ENCODE data around the gene PNLIPRP3. TPM values are rescaled to one million over a fixed set of nuclear protein-coding genes. Genes with fewer than 3 reads are reported as not detected.

The PNLIPRP3 gene
- total and polyA plus RNA-seq, 2 of the 8 experiments (the other 6 are each of a cell fraction or from before 2014, with no cell fraction given) = not detected

DNA sequence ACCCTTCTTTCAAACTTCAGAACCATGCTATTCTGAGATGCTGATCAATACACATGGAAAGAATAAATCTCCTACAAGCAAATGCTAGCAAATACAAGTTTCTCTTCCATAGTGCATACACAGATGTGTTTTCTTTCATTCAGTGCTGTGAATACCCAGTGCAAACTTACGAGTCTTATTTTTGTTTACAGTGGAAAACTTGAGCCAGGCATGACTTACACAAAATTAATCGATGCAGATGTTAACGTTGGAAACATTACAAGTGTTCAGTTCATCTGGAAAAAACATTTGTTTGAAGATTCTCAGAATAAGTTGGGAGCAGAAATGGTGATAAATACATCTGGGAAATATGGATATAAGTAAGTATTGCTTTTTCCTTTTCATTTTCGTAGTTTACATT, 48.8 kb downstream of the PNLIPRP3 start (continued):
- TF ChIP-seq ASH2L (IDR thresholded peaks at IDR 0.05; ENCODE audit: low read length) (no peak), POLR2A (IDR thresholded peaks at IDR 0.05; ENCODE audit: control extremely low read depth in 1 of 2, low read depth in 2 of 2, low read length in 2 of 2) (no peak), HDAC2 (IDR thresholded peaks at IDR 0.05; ENCODE audit: borderline replicate concordance in 1 of 2, low read depth in 2 of 2, low read length in 2 of 2) (no peak), GTF2F1 (IDR thresholded peaks at IDR 0.05; ENCODE audit: borderline replicate concordance, low read depth, low read length) (no peak), KDM4A (IDR thresholded peaks at IDR 0.05; ENCODE audit: low read depth, low read length, severe bottlenecking) (no peak), SRF (IDR thresholded peaks at IDR 0.05; ENCODE audit: low read depth, low read length) (no peak)
